Activated CD4-positive, alpha-beta T cell treated with anti-CD3 and anti-CD28 coated beads for 36 hours (primary cell): ENCODE measurements around the gene RARRES1. TPM values are rescaled to one million over a fixed set of nuclear protein-coding genes. Genes with fewer than 3 reads are reported as not detected.
A peak's percentile ranks its signal among the peaks of the same experiment; 100 is the strongest.

Source experiments
- ATAC-seq: fragments of 200-7000 bp; cut with Tn5 transposase; one replicate; pipeline ENCODE4 v1.10.0; 2021; ENCODE audit warnings: mild to moderate bottlenecking, moderate library complexity
- CTCF ChIA-PET: fragments of 350-600 bp; sonication (Branson Sonifier 250); formaldehyde crosslinking; loops from one replicate; lab custom pipeline; 2021; ENCODE audit warnings: antibody characterized with exemption; lab: Charles Lee
- POLR2A ChIA-PET: fragments of 350-600 bp; sonication (Branson Sonifier 250); formaldehyde crosslinking; loops from one replicate; lab custom pipeline; 2021; ENCODE audit warnings: antibody characterized with exemption, inconsistent platforms; lab: Charles Lee
- DNase-seq: peaks from one replicate; pipeline ENCODE4 v3.0.0-alpha.2; 2020
- H3K27ac Mint-ChIP-seq: one replicate; pipeline ENCODE4 v1.8.0; 2021; ENCODE audit warnings: mixed read lengths
- H3K27me3 Mint-ChIP-seq: one replicate; pipeline ENCODE4 v1.8.0; 2021; ENCODE audit warnings: mixed read lengths
- H3K36me3 Mint-ChIP-seq: one replicate; pipeline ENCODE4 v1.8.0; 2021; ENCODE audit warnings: low read depth, mixed read lengths
- H3K4me1 Mint-ChIP-seq: one replicate; pipeline ENCODE4 v1.8.0; 2021; ENCODE audit warnings: mixed read lengths
- H3K4me3 Mint-ChIP-seq: one replicate; pipeline ENCODE4 v1.8.0; 2021; ENCODE audit warnings: mild to moderate bottlenecking, moderate library complexity, mixed read lengths
- H3K9me3 Mint-ChIP-seq: one replicate; pipeline ENCODE4 v1.8.0; 2021; ENCODE audit warnings: low read depth, mixed read lengths
- intact Hi-C, 2 experiments: fragments of 100-400 bp; cut with DNase I in 1 of 2; cut with micrococcal nuclease in 1 of 2; formaldehyde crosslinking; loops; one replicate each; pipeline versions ENCODE4 v1.14.2 to v1.15.1; 2022 to 2024; cut with DNase I, micrococcal nuclease
- total RNA-seq, 2 experiments: library from RNA; stranded (reverse); gene quantifications; one replicate each; pipeline ENCODE4 v1.2.3, GENCODE V29; 2021

The RARRES1 gene
- total RNA-seq, 2 experiments from 2014 or later, result not detected

- peaks cover 20% of the 10 kb centered on the region for H3K36me3 Mint-ChIP-seq
- POLR2A ChIA-PET, result no interaction called here
- H3K9me3 Mint-ChIP-seq, result no peaks in the 10 kb centered on the region
- no peak for DNase-seq
- H3K27ac Mint-ChIP-seq, result no peak overlapping the region
- CTCF ChIA-PET, result interaction anchor here (0.6 to 2.4 kb wide), 6 partner anchors 17 to 1529 kb away, joined by 3 to 14 read pairs (median 3); no protein-coding TSS in a partner anchor
- no peak for ATAC-seq
- H3K27me3 Mint-ChIP-seq, result no peaks in the 10 kb centered on the region
- intact Hi-C loops, result no loop called here
- H3K4me3 Mint-ChIP-seq, result no peak overlapping the region
- peaks cover 3% of the 10 kb centered on the region for H3K4me1 Mint-ChIP-seq
Measured at GRCh38 chr3:158679547-158680000, 52.7 kb downstream of the RARRES1 start.

- ATAC-seq, result no peak
- ChIA-PET CTCF (interaction anchor here (1.1 to 2.4 kb wide), 3 partner anchors 19 to 117 kb away, joined by 3 to 14 read pairs (median 3); no protein-coding TSS in a partner anchor), POLR2A (no interaction called here)
- H3K4me3 Mint-ChIP-seq, result no peak overlapping the region
- intact Hi-C loops, result no loop called here
- no peaks in the 10 kb centered on the region for H3K27me3 Mint-ChIP-seq
- DNase-seq, result no peak
- peaks cover 19% of the 10 kb centered on the region for H3K36me3 Mint-ChIP-seq
- peaks cover 3% of the 10 kb centered on the region for H3K4me1 Mint-ChIP-seq
- H3K27ac Mint-ChIP-seq, result no peak overlapping the region
- H3K9me3 Mint-ChIP-seq, result no peaks in the 10 kb centered on the region
Measured at GRCh38 chr3:158678687-158679086, 53.6 kb downstream of the RARRES1 start.

- ChIA-PET CTCF (interaction anchor here (0.6 to 5.4 kb wide), 11 partner anchors 10 to 138 kb away, joined by 3 to 33 read pairs (median 3); partner anchors contain the start of gene GFM1), POLR2A (interaction anchor here (1.0 kb wide), 1 partner anchor 13 kb away, joined by 3 read pairs; no protein-coding TSS in a partner anchor)
- no peaks in the 10 kb centered on the region for H3K9me3 Mint-ChIP-seq
- intact Hi-C loops, result loop anchor here (1.0 to 5.0 kb wide), 6 partner anchors 13 to 130 kb away; partner anchors contain the start of genes GFM1 (in 2 of the 2) and MFSD1 (in 1 of the 2)
- H3K4me3 Mint-ChIP-seq, result peak within 1 kb of the TSS; percentile 85
- peak within 1 kb of the TSS; percentile 91 for H3K27ac Mint-ChIP-seq
- H3K4me1 Mint-ChIP-seq, result peaks cover 18% of the 10 kb centered on the region
- peaks cover 29% of the 10 kb centered on the region for H3K36me3 Mint-ChIP-seq
- peak; percentile 92 for DNase-seq
- H3K27me3 Mint-ChIP-seq, result no peaks in the 10 kb centered on the region
- peak; percentile 100 for ATAC-seq
Measured at GRCh38 chr3:158672215-158673176, 59.8 kb downstream of the RARRES1 start, which contains the start of gene LXN. LXN (minus strand) TSS chr3:158672648; CDS start chr3:158672478, 170 bp downstream.

- Mint-ChIP-seq H3K27ac (peak overlapping the region; percentile 91), H3K9me3 (no peaks in the 10 kb centered on the region), H3K4me1 (peaks cover 18% of the 10 kb centered on the region), H3K36me3 (peaks cover 27% of the 10 kb centered on the region), H3K27me3 (no peaks in the 10 kb centered on the region), H3K4me3 (peak overlapping the region; percentile 85)
- intact Hi-C loops, result loop anchor here (1.0 to 5.0 kb wide), 6 partner anchors 13 to 130 kb away; partner anchors contain the start of genes GFM1 (in 2 of the 2) and MFSD1 (in 1 of the 2)
- ChIA-PET CTCF (interaction anchor here (0.6 to 5.4 kb wide), 11 partner anchors 9 to 139 kb away, joined by 3 to 33 read pairs (median 3); partner anchors contain the start of gene GFM1), POLR2A (interaction anchor here (1.0 kb wide), 1 partner anchor 12 kb away, joined by 3 read pairs; no protein-coding TSS in a partner anchor)
- no peak for DNase-seq
- peak; percentile 0 for ATAC-seq
Measured at GRCh38 chr3:158671821-158672214, 60.4 kb downstream of the RARRES1 start.

- no peaks in the 10 kb centered on the region for H3K9me3 Mint-ChIP-seq
- peaks cover 18% of the 10 kb centered on the region for H3K4me1 Mint-ChIP-seq
- H3K27me3 Mint-ChIP-seq, result no peaks in the 10 kb centered on the region
- H3K27ac Mint-ChIP-seq, result no peak overlapping the region
- no peak for DNase-seq
- ChIA-PET CTCF (interaction anchor here (0.5 to 5.4 kb wide), 4 partner anchors 9 to 568 kb away, joined by 3 to 33 read pairs (median 10); partner anchors contain the start of gene GFM1), POLR2A (no interaction called here)
- H3K36me3 Mint-ChIP-seq, result peaks cover 44% of the 10 kb centered on the region
- H3K4me3 Mint-ChIP-seq, result no peak overlapping the region
- intact Hi-C loops, result no loop called here
- ATAC-seq, result no peak
Measured at GRCh38 chr3:158668506-158668905, 63.8 kb downstream of the RARRES1 start.

- Mint-ChIP-seq H3K27ac (no peak overlapping the region), H3K4me1 (peaks cover 10% of the 10 kb centered on the region), H3K36me3 (peaks cover 45% of the 10 kb centered on the region), H3K27me3 (no peaks in the 10 kb centered on the region), H3K9me3 (no peaks in the 10 kb centered on the region), H3K4me3 (no peak overlapping the region)
- intact Hi-C loops, result no loop called here
- DNase-seq (no peak), ATAC-seq (no peak)
- ChIA-PET CTCF (no interaction called here), POLR2A (no interaction called here)
Measured at GRCh38 chr3:158666416-158666815, 65.8 kb downstream of the RARRES1 start.

- ATAC-seq (no peak), DNase-seq (no peak)
- ChIA-PET CTCF (interaction anchor here (1.1 to 7.0 kb wide), 5 partner anchors 8 to 129 kb away, joined by 3 to 74 read pairs (median 8); partner anchors contain the start of genes GFM1 and LXN), POLR2A (no interaction called here)
- H3K4me1 Mint-ChIP-seq, result peaks cover 9% of the 10 kb centered on the region
- H3K36me3 Mint-ChIP-seq, result peaks cover 51% of the 10 kb centered on the region
- intact Hi-C loops, result no loop called here
- H3K4me3 Mint-ChIP-seq, result no peak overlapping the region
- no peaks in the 10 kb centered on the region for H3K27me3 Mint-ChIP-seq
- no peak overlapping the region for H3K27ac Mint-ChIP-seq
- H3K9me3 Mint-ChIP-seq, result no peaks in the 10 kb centered on the region
Measured at GRCh38 chr3:158663832-158664231, 68.4 kb downstream of the RARRES1 start.

- POLR2A ChIA-PET, result no interaction called here
- no peak for DNase-seq
- no peak overlapping the region for H3K27ac Mint-ChIP-seq
- no peak overlapping the region for H3K4me3 Mint-ChIP-seq
- ATAC-seq, result no peak
- no peaks in the 10 kb centered on the region for H3K27me3 Mint-ChIP-seq
- CTCF ChIA-PET, result interaction anchor here (1.1 to 7.0 kb wide), 5 partner anchors 9 to 130 kb away, joined by 3 to 74 read pairs (median 8); partner anchors contain the start of genes GFM1 and LXN
- no peaks in the 10 kb centered on the region for H3K9me3 Mint-ChIP-seq
- peaks cover 51% of the 10 kb centered on the region for H3K36me3 Mint-ChIP-seq
- peaks cover 11% of the 10 kb centered on the region for H3K4me1 Mint-ChIP-seq
- intact Hi-C loops, result no loop called here
Measured at GRCh38 chr3:158663246-158663645, 69.0 kb downstream of the RARRES1 start.

GRCh38 chr3:158660711-158661110, 71.5 kb downstream of the RARRES1 start:
- H3K27me3 Mint-ChIP-seq, result no peaks in the 10 kb centered on the region
- no peak for ATAC-seq
- no peak for DNase-seq
- no peak overlapping the region for H3K4me3 Mint-ChIP-seq
- peaks cover 11% of the 10 kb centered on the region for H3K4me1 Mint-ChIP-seq
- CTCF ChIA-PET, result interaction anchor here (0.8 to 7.0 kb wide), 11 partner anchors 10 to 1182 kb away, joined by 3 to 74 read pairs (median 3); partner anchors contain the start of genes GFM1 and LXN
- H3K9me3 Mint-ChIP-seq, result no peaks in the 10 kb centered on the region
- POLR2A ChIA-PET, result interaction anchor here (0.6 kb wide), 1 partner anchor 286 kb away, joined by 7 read pairs; no protein-coding TSS in a partner anchor
- peaks cover 52% of the 10 kb centered on the region for H3K36me3 Mint-ChIP-seq
- intact Hi-C loops, result no loop called here
- H3K27ac Mint-ChIP-seq, result no peak overlapping the region

- Mint-ChIP-seq H3K36me3 (peaks cover 45% of the 10 kb centered on the region), H3K4me1 (peaks cover 11% of the 10 kb centered on the region), H3K9me3 (no peaks in the 10 kb centered on the region), H3K4me3 (no peak overlapping the region), H3K27ac (no peak overlapping the region), H3K27me3 (no peaks in the 10 kb centered on the region)
- ATAC-seq (peak; percentile 97), DNase-seq (peak; percentile 76)
- POLR2A ChIA-PET, result interaction anchor here (0.6 to 1.3 kb wide), 5 partner anchors 9 to 68 kb away, joined by 3 to 4 read pairs (median 3); partner anchors contain the start of genes GFM1 and LXN
- intact Hi-C loops, result loop anchor here (1.0 to 2.0 kb wide), 3 partner anchors 13 to 132 kb away; partner anchors contain the start of genes GFM1 (in 1 of the 2) and LXN (in 1 of the 2)
- CTCF ChIA-PET, result interaction anchor here (0.7 to 7.0 kb wide), 27 partner anchors 8 to 573 kb away, joined by 3 to 74 read pairs (median 4); partner anchors contain the start of genes GFM1, LXN and MFSD1
Measured at GRCh38 chr3:158659454-158660237, 72.6 kb downstream of the RARRES1 start.
